Keratinocyte (primary cell): ENCODE results near the gene PPARA. TPM values are rescaled to one million over a fixed set of nuclear protein-coding genes. Genes with fewer than 3 reads are reported as not detected.

ENCODE experiments used
- DNase-seq: peaks from one replicate; pipeline ENCODE4 v3.0.0-alpha.2; 2011; ENCODE audit warnings: low read depth, missing footprints, low spot score
- FAIRE-seq: peaks from 2 replicates; lab custom pipeline; 2011; peaks lifted over from hg19 to GRCh38; lab: Jason Lieb, UNC
- H2AFZ ChIP-seq: 2 replicates; pipeline ENCODE4 v1.6.0; 2012; ENCODE audit warnings: low read length, control low read depth, inconsistent platforms; ENCODE audit not compliant: control insufficient read depth
- H3K27ac ChIP-seq: 2 replicates; pipeline ENCODE4 v1.5.1; 2011; ENCODE audit warnings: low read length; ENCODE audit not compliant: control insufficient read depth, insufficient read depth
- H3K27me3 ChIP-seq: 3 replicates; pipeline ENCODE4 v1.6.0; 2011; ENCODE audit warnings: low read length; ENCODE audit not compliant: control insufficient read depth, insufficient read depth; ENCODE audit errors: extremely low read depth
- H3K36me3 ChIP-seq, 2 experiments: 2 replicates in 1 of 2; 3 replicates in 1 of 2; pipeline ENCODE4 v1.5.1; 2011; ENCODE audit warnings: low read length in 2 of 2, mild to moderate bottlenecking in 1 of 2; ENCODE audit not compliant: control insufficient read depth in 2 of 2, insufficient read depth in 2 of 2; ENCODE audit errors: extremely low read depth in 1 of 2
- H3K4me1 ChIP-seq: 3 replicates; pipeline ENCODE4 v1.5.1; 2011; ENCODE audit warnings: low read length; ENCODE audit not compliant: control insufficient read depth, insufficient read depth; ENCODE audit errors: extremely low read depth
- H3K4me2 ChIP-seq: 3 replicates; pipeline ENCODE4 v1.6.0; 2011; ENCODE audit warnings: low read depth, low read length; ENCODE audit not compliant: control insufficient read depth, insufficient read depth; ENCODE audit errors: extremely low read depth
- H3K4me3 ChIP-seq, 3 experiments: fragments of 200-600 bp in 1 of 3; sonication (generic) in 1 of 3; 2 replicates in 2 of 3; 3 replicates in 1 of 3; pipeline ENCODE4 v1.5.1; 2011 to 2016; ENCODE audit warnings: low read length in 3 of 3, mild to moderate bottlenecking in 3 of 3, control low read depth in 2 of 3, inconsistent platforms in 1 of 3, low read depth in 1 of 3, mixed read lengths in 1 of 3, mixed run types in 1 of 3, moderate library complexity in 1 of 3; ENCODE audit not compliant: control insufficient read depth in 2 of 3, insufficient read depth in 2 of 3; ENCODE audit errors: extremely low read depth in 1 of 3
- H3K79me2 ChIP-seq: 2 replicates; pipeline ENCODE4 v1.6.0; 2012; ENCODE audit warnings: low read length; ENCODE audit not compliant: control insufficient read depth, insufficient read depth
- H3K9ac ChIP-seq: 3 replicates; pipeline ENCODE4 v1.6.0; 2011; ENCODE audit warnings: low read length; ENCODE audit not compliant: control insufficient read depth, insufficient read depth; ENCODE audit errors: extremely low read depth
- H3K9me1 ChIP-seq: 3 replicates; pipeline ENCODE4 v1.6.0; 2011; ENCODE audit warnings: low read length; ENCODE audit not compliant: control insufficient read depth, insufficient read depth; ENCODE audit errors: extremely low read depth
- H3K9me3 ChIP-seq: 2 replicates; pipeline ENCODE4 v1.5.1; 2012; ENCODE audit warnings: low read depth, low read length; ENCODE audit not compliant: control insufficient read depth
- H4K20me1 ChIP-seq: 3 replicates; pipeline ENCODE4 v1.6.0; 2011; ENCODE audit warnings: low read length; ENCODE audit not compliant: control insufficient read depth, insufficient read depth; ENCODE audit errors: extremely low read depth
- CTCF ChIP-seq, 3 experiments: IDR thresholded peaks in 1 of 3; conservative IDR thresholded peaks in 1 of 3; optimal IDR thresholded peaks in 1 of 3; 2 replicates in 2 of 3; 3 replicates in 1 of 3; pipeline versions ENCODE3 to v1.5.1; 2011; ENCODE audit warnings: low read length in 3 of 3, mild to moderate bottlenecking in 3 of 3, moderate library complexity in 2 of 3, control low read depth in 1 of 3, inconsistent platforms in 1 of 3; ENCODE audit not compliant: insufficient read depth in 2 of 3; ENCODE audit errors: extremely low read depth in 1 of 3
- EZH2 ChIP-seq: IDR thresholded peaks from one replicate; pipeline ENCODE4 v1.6.1; 2012; ENCODE audit warnings: inconsistent platforms, mild to moderate bottlenecking, low read length, moderate library complexity
- dilution Hi-C: fragments of 300-500 bp; cut with MboI; formaldehyde crosslinking; loops from one replicate; pipeline ENCODE4 v1.7.0; 2020; ENCODE audit warnings: low sequenced_read_pairs; ENCODE audit not compliant: extremely low pct_ligation_motif_present
- polyA plus RNA-seq, 5 experiments: library from polyadenylated mRNA; depleted of rRNA in 3 of 5; stranded (reverse) in 3 of 5; stranded (forward) in 1 of 5; unstranded in 1 of 5; fragments of >200 nt; gene quantifications; 1 replicate in 1 of 5; 2 replicates in 3 of 5; 3 replicates in 1 of 5; pipeline versions ENCODE4 v1.2.1 to v1.2.3, GENCODE V29; 2011 to 2012; ENCODE audit warnings: missing spikeins in 2 of 5, low read depth in 1 of 5, low replicate concordance in 1 of 5

Gene PPARA
- polyA plus RNA-seq, 1 donor (not counting 4 experiments of a cell fraction or from before 2014, with no cell fraction given), result 4.9 TPM

- no peak overlapping the region for H3K4me3 ChIP-seq
- DNase-seq, result no peak
- no peaks in the 10 kb centered on the region for H3K4me1 ChIP-seq
- no peak overlapping the region for H3K27ac ChIP-seq
- no peaks in the 10 kb centered on the region for H3K36me3 ChIP-seq
- no peak for FAIRE-seq
- TF ChIP-seq EZH2, result no peak
- no peak for TF ChIP-seq CTCF (optimal IDR thresholded peaks at IDR 0.05 in 1 of 3, IDR thresholded peaks at IDR 0.05 in 1 of 3, conservative IDR thresholded peaks at IDR 0.05 in 1 of 3; ENCODE audit: extremely low read depth in 1 of 3, insufficient read depth in 2 of 3, low read length in 3 of 3)
- no peaks in the 10 kb centered on the region for H4K20me1 ChIP-seq
- no peaks in the 10 kb centered on the region for H3K27me3 ChIP-seq
- H3K79me2 ChIP-seq, result no peaks in the 10 kb centered on the region
- no peak overlapping the region for H3K4me2 ChIP-seq
- no peaks in the 10 kb centered on the region for H3K9me3 ChIP-seq
- no peak overlapping the region for H3K9ac ChIP-seq
- no peak overlapping the region for H2AFZ ChIP-seq
- dilution Hi-C loops, result no loop called here
- H3K9me1 ChIP-seq, result no peaks in the 10 kb centered on the region
Measured at GRCh38 chr22:46233231-46233630, 82.9 kb downstream of the PPARA start.

GRCh38 chr22:46234969-46235368 lies 84.6 kb downstream of the PPARA start:
- Histone ChIP-seq H3K27me3 (no peaks in the 10 kb centered on the region), H3K9me3 (no peaks in the 10 kb centered on the region), H3K4me2 (no peak overlapping the region), H3K79me2 (no peaks in the 10 kb centered on the region), H2AFZ (no peak overlapping the region), H3K9me1 (no peaks in the 10 kb centered on the region), H3K36me3 (peaks cover 0 to 2% of the 10 kb centered on the region in 2 experiments), H4K20me1 (no peaks in the 10 kb centered on the region), H3K4me3 (no peak overlapping the region), H3K27ac (no peak overlapping the region), H3K9ac (no peak overlapping the region), H3K4me1 (no peaks in the 10 kb centered on the region)
- TF ChIP-seq CTCF (optimal IDR thresholded peaks at IDR 0.05 in 1 of 3, IDR thresholded peaks at IDR 0.05 in 1 of 3, conservative IDR thresholded peaks at IDR 0.05 in 1 of 3; ENCODE audit: extremely low read depth in 1 of 3, insufficient read depth in 2 of 3, low read length in 3 of 3), result no peak
- TF ChIP-seq EZH2, result no peak
- no peak for DNase-seq
- dilution Hi-C loops, result no loop called here
- no peak for FAIRE-seq
